Measurements from ENCODE around the gene BTN1A1. TPM values are rescaled to one million over a fixed set of nuclear protein-coding genes. Genes with fewer than 3 reads are reported as not detected.

BTN1A1 gene
- total and polyA plus RNA-seq, 9 of the 15 experiments (the other 6 are each of a cell fraction or from before 2014, with no cell fraction given) = 0.01 to 0.15 (median 0.06) TPM; not detected in 4

DNA sequence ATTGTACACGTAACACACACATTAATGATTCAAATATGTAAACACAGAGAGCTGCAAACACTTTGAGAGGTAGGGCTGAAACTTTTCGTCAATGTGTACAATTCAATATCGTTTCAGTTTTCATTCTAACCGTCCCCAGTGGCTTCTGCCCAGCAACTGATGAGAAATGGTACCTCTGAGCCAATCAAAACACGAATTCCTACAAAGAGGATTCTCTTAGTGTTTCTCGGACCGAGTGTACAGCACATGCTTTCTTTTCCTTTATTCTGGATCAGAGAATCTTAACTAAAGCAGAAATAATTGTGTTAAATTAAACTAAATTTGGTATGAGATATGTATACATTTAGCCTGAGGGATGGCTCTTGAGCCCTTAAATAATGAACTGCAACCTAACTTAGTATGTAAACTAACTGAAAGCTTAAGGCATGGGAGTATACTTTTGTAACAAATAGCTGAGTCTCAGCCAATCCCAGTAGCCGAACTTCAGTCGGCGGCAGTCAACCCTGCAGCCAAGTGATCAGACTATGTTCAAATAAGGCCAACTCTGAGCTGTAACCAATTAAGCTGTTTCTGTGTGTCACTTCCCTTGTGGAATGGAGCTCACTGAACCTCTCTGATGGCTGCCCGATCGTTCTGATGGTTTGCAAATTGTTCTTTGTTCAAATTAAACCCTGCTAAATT, 26.2 kb upstream of the BTN1A1 start (continued):
- TF ChIP-seq, protein P1, sequence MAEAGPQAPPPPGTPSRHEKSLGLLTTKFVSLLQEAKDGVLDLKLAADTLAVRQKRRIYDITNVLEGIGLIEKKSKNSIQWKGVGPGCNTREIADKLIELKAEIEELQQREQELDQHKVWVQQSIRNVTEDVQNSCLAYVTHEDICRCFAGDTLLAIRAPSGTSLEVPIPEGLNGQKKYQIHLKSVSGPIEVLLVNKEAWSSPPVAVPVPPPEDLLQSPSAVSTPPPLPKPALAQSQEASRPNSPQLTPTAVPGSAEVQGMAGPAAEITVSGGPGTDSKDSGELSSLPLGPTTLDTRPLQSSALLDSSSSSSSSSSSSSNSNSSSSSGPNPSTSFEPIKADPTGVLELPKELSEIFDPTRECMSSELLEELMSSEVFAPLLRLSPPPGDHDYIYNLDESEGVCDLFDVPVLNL (CRISPR knock-in tag; IDR thresholded peaks at IDR 0.05; ENCODE audit: low read depth) = no peak
- TF ChIP-seq ZNF561 (CRISPR knock-in tag; conservative IDR thresholded peaks at IDR 0.05) (no peak), ZNF3 (CRISPR knock-in tag; IDR thresholded peaks at IDR 0.05) (no peak), RBM15 (IDR thresholded peaks at IDR 0.05; ENCODE audit: insufficient read depth, low read length) (no peak), ATF1 (CRISPR knock-in tag; IDR thresholded peaks at IDR 0.05) (no peak), ATF1 (tag; IDR thresholded peaks at IDR 0.05) (peak; percentile 98), ZNF586 (CRISPR knock-in tag; conservative IDR thresholded peaks at IDR 0.05) (no peak), CREB1 (IDR thresholded peaks at IDR 0.05) (peak; percentile 95), CREB1 (CRISPR knock-in tag; IDR thresholded peaks at IDR 0.05) (peak; percentile 96), BCL6 (CRISPR knock-in tag; IDR thresholded peaks at IDR 0.05) (no peak), CREBBP (IDR thresholded peaks at IDR 0.05; ENCODE audit: low read depth, low read length) (no peak), RBM22 (IDR thresholded peaks at IDR 0.05; ENCODE audit: low read depth, low read length, poor library complexity, severe bottlenecking) (no peak), ZNF507 (tag; conservative IDR thresholded peaks at IDR 0.05) (no peak), ZNF165 (CRISPR knock-in tag; IDR thresholded peaks at IDR 0.05; ENCODE audit: borderline replicate concordance) (no peak)
- TF ChIP-seq, protein P2, sequence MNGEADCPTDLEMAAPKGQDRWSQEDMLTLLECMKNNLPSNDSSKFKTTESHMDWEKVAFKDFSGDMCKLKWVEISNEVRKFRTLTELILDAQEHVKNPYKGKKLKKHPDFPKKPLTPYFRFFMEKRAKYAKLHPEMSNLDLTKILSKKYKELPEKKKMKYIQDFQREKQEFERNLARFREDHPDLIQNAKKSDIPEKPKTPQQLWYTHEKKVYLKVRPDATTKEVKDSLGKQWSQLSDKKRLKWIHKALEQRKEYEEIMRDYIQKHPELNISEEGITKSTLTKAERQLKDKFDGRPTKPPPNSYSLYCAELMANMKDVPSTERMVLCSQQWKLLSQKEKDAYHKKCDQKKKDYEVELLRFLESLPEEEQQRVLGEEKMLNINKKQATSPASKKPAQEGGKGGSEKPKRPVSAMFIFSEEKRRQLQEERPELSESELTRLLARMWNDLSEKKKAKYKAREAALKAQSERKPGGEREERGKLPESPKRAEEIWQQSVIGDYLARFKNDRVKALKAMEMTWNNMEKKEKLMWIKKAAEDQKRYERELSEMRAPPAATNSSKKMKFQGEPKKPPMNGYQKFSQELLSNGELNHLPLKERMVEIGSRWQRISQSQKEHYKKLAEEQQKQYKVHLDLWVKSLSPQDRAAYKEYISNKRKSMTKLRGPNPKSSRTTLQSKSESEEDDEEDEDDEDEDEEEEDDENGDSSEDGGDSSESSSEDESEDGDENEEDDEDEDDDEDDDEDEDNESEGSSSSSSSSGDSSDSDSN (IDR thresholded peaks at IDR 0.05; ENCODE audit: borderline replicate concordance in 1 of 2, low read depth in 2 of 2, low read length in 2 of 2) = no peak
- TF ChIP-seq, protein P3, sequence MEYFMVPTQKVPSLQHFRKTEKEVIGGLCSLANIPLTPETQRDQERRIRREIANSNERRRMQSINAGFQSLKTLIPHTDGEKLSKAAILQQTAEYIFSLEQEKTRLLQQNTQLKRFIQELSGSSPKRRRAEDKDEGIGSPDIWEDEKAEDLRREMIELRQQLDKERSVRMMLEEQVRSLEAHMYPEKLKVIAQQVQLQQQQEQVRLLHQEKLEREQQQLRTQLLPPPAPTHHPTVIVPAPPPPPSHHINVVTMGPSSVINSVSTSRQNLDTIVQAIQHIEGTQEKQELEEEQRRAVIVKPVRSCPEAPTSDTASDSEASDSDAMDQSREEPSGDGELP (CRISPR knock-in tag; IDR thresholded peaks at IDR 0.05; ENCODE audit: borderline replicate concordance) = no peak
- TF ChIP-seq, protein P4, sequence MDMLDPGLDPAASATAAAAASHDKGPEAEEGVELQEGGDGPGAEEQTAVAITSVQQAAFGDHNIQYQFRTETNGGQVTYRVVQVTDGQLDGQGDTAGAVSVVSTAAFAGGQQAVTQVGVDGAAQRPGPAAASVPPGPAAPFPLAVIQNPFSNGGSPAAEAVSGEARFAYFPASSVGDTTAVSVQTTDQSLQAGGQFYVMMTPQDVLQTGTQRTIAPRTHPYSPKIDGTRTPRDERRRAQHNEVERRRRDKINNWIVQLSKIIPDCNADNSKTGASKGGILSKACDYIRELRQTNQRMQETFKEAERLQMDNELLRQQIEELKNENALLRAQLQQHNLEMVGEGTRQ (CRISPR knock-in tag; IDR thresholded peaks at IDR 0.05) = no peak
- TF ChIP-seq, protein P5, sequence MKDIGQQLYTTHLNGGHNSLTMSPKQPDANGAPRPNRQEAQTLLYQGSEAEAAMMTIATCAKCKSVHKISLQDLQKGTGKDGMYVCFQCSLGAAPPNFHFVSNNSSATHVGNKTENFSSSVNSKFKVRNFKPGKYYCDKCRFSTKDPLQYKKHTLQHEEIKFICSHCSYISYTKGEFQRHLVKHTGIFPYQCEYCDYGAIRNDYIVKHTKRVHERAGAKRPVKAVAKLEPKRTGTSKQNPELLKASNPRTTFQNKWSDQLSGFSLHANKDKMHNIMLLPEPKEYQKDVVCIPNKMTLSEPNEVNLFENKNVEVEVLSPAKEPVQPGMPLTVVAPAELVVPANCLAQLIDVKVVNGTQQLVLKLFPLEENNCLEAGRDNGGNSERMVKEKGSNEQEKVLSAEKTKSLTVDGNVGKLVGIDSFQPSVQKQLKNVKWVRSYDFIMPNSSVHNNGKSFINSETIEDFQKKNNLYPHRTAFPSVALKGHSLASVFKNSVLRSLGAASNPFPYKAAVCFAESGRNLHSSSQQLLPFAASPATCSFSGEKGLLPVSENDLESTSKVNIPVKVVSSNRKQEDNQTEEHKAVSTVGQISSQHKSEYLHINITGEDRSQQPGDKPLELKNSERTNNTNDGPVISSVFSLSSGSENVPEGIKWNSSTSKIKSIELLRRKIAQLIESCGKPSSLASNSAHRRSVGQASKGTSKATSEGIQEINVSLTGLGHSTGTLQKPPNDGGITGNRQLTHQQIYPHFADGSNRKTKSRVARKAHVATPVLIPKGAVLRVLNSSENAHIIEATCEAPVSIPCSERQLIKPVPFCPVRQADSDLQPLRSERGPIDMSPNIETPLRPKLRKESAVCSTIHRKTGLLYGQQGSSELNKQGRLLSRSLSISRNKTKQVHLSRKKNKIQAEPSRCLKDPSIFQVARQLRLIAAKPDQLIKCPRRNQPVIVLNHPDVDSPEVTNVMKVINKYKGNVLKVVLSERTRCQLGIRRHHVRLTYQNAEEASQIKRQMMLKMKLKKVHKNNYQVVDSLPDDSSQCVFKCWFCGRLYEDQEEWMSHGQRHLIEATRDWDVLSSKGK (CRISPR knock-in tag; IDR thresholded peaks at IDR 0.05) = no peak
